HCT116 (cell line): ENCODE results near the gene SIGLEC14.

Experiments
- ATF3 ChIP-seq: IDR thresholded peaks from 2 replicates; pipeline ENCODE4 v1.6.1; 2012
- CBX3 ChIP-seq: IDR thresholded peaks from 2 replicates; pipeline ENCODE4 v1.6.1; 2012; ENCODE audit warnings: low read depth
- CTCF ChIP-seq, 3 experiments: fragments of 200-600 bp in 1 of 3; sonication (generic) in 1 of 3; IDR thresholded peaks in 2 of 3; conservative IDR thresholded peaks in 1 of 3; 2 replicates each; pipeline ENCODE4 v1.5.1; 2012 to 2017; ENCODE audit warnings: low read depth in 2 of 3, low read length in 2 of 3, antibody characterized with exemption in 1 of 3, borderline replicate concordance in 1 of 3, control low read depth in 1 of 3, mild to moderate bottlenecking in 1 of 3, mixed read lengths in 1 of 3, mixed run types in 1 of 3, moderate library complexity in 1 of 3; ENCODE audit not compliant: insufficient read depth in 1 of 3
- EZH2 ChIP-seq: fragments of 200-600 bp; sonication (generic); IDR thresholded peaks from 2 replicates; pipeline ENCODE4 v1.6.1; 2017; ENCODE audit warnings: antibody characterized with exemption, mixed run types
- EZH2phosphoT487 ChIP-seq: fragments of 200-600 bp; IDR thresholded peaks from 2 replicates; pipeline ENCODE4 v1.6.1; 2018; ENCODE audit warnings: antibody characterized with exemption, borderline replicate concordance
- MAX ChIP-seq: IDR thresholded peaks from 2 replicates; pipeline ENCODE4 v1.6.1; 2012
- POLR2A ChIP-seq: IDR thresholded peaks from 2 replicates; pipeline ENCODE4 v1.7.0; 2011; ENCODE audit warnings: borderline replicate concordance; ENCODE audit not compliant: insufficient read depth, insufficient read length; ENCODE audit errors: extremely low read depth
- POLR2AphosphoS5 ChIP-seq: IDR thresholded peaks from 2 replicates; pipeline ENCODE4 v1.6.1; 2011; ENCODE audit warnings: mild to moderate bottlenecking, low read depth, low read length, moderate library complexity
- REST ChIP-seq: IDR thresholded peaks from 2 replicates; pipeline ENCODE4 v1.6.1; 2012; ENCODE audit warnings: low read depth
- SP1 ChIP-seq: IDR thresholded peaks from 2 replicates; pipeline ENCODE4 v1.6.1; 2012; ENCODE audit warnings: low read depth
- SRF ChIP-seq: IDR thresholded peaks from 2 replicates; pipeline ENCODE4 v1.6.1; 2012; ENCODE audit warnings: low read depth
- YY1 ChIP-seq: IDR thresholded peaks from 2 replicates; pipeline ENCODE4 v1.6.1; 2011; ENCODE audit warnings: low read length, low read depth, moderate library complexity, mild to moderate bottlenecking; ENCODE audit not compliant: insufficient replicate concordance; ENCODE audit errors: extremely low read depth

- TF ChIP-seq EZH2, result no peak
- no peak for TF ChIP-seq MAX
- TF ChIP-seq EZH2phosphoT487, result no peak
- no peak for TF ChIP-seq POLR2A
- no peak for TF ChIP-seq POLR2AphosphoS5
- TF ChIP-seq YY1, result no peak
- TF ChIP-seq SP1, result no peak
- TF ChIP-seq CBX3, result no peak
- TF ChIP-seq SRF, result no peak
- no peak for TF ChIP-seq CTCF (IDR thresholded peaks at IDR 0.05 in 2 of 3, conservative IDR thresholded peaks at IDR 0.05 in 1 of 3; ENCODE audit: borderline replicate concordance in 1 of 3, insufficient read depth in 1 of 3, low read depth in 2 of 3, low read length in 2 of 3)
- no peak for TF ChIP-seq ATF3
- no peak for TF ChIP-seq REST
Observed at GRCh38 chr19:51680474-51680873, 33.8 kb upstream of the SIGLEC14 start.
